ENCODE data around the gene CD55. TPM values are rescaled to one million over a fixed set of nuclear protein-coding genes. Genes with fewer than 3 reads are reported as not detected.
A peak's percentile ranks its signal among the peaks of the same experiment; 100 is the strongest.

Gene CD55
- total RNA-seq, 3 donors from 2014 or later = 103 to 119 (median 103) TPM

DNA sequence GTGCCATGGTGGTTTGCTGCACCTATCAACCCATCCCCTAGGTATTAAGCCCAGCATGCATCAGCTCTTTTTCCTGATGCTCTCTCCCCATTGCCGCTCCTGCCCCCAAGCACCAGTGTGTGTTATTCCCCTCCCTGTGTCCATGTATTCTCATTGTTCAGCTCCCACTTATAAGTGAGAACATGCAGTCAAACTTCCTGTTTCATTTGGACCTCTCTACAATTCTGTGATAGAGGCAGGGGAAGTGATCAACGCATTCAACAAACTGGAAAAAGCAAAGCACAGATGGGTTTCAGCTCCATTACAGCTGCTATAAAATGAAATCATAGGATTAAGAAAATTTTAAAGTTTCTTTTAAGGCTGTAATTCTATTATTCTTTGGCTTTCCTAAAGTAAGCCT, 23.3 kb upstream of the CD55 start:
- Mint-ChIP-seq H3K9me3 (peaks cover 10% of the 10 kb centered on the region), H3K36me3 (ENCODE audit: insufficient read depth) (no peaks in the 10 kb centered on the region), H3K4me1 (ENCODE audit: low read depth) (peaks cover 13% of the 10 kb centered on the region), H3K4me3 (no peak overlapping the region), H3K27me3 (ENCODE audit: low read depth) (peaks cover 2% of the 10 kb centered on the region)
- ATAC-seq (no peak), DNase-seq (no peak)

DNA sequence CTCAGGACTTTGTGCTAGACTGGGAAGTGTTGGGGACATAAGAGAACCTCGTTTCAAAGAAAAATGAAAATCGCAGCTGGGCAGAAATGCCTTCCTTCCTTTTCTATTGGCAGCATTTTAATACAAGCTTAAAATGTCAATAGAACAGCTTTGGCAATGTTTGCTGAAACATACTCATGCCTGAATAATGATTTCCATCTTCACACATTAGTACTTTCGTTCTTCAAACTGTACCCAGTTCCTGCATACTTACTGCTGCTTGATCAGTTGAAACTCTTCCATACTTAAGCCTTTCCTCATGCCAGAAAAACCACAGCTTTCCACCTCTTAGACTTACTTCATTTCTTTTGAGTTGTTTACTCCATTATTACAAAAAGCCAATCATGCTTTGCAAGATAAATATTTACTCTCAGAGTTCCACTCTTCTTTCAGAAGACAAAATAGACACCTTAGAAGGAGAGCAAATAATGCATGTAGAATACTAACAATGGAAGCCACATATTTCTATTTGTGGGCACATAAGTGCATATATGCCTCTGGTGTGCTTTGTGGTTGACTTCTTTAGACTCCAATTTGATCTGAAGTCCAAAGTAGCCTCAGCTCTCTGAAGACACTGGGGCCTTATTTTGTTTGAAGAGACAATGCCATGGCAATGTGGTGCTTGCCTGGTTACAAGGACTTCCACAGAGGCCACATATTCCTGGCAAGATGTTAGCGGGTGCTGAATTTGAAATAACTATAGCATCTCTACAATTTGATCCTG, 22.7 kb upstream of the CD55 start:
- peak in 1 of 2 donors; percentile 69 for ATAC-seq
- Mint-ChIP-seq H3K27me3 (ENCODE audit: low read depth) (peaks cover 2% of the 10 kb centered on the region), H3K9me3 (peaks cover 13% of the 10 kb centered on the region)

DNA sequence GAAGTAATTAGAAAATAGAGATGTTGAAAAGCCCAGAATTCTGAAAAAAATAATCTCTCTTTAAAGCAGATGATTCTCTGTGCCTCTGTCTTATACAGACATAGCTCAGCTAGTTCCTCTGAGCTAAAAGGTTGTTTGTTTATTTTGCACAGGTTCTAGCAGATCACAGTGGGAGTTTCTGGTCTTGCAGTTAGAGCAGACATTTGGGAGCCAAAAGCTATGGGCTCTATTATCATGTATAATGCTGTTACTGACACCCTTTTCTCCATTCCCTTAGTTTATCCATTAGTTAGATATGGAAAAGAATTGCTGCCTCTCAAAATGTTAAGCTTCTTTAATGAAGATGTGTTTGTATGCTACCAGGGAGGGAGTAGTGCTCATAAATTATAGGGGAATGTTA, 20.5 kb upstream of the CD55 start:
- Mint-ChIP-seq H3K9me3 (peaks cover 13% of the 10 kb centered on the region), H3K27me3 (ENCODE audit: low read depth) (peaks cover 2% of the 10 kb centered on the region), H3K4me1 (ENCODE audit: low read depth) (peaks cover 13% of the 10 kb centered on the region), H3K4me3 (no peak overlapping the region), H3K36me3 (ENCODE audit: insufficient read depth) (no peaks in the 10 kb centered on the region)
- no peak for ATAC-seq
- no peak for DNase-seq

More for the DNA sequence above, 22.7 kb upstream of the CD55 start:
- no peak for DNase-seq
- peaks cover 13% of the 10 kb centered on the region for H3K4me1 Mint-ChIP-seq (ENCODE audit: low read depth)
- no peak overlapping the region for H3K4me3 Mint-ChIP-seq
- no peaks in the 10 kb centered on the region for H3K36me3 Mint-ChIP-seq (ENCODE audit: insufficient read depth)

DNA sequence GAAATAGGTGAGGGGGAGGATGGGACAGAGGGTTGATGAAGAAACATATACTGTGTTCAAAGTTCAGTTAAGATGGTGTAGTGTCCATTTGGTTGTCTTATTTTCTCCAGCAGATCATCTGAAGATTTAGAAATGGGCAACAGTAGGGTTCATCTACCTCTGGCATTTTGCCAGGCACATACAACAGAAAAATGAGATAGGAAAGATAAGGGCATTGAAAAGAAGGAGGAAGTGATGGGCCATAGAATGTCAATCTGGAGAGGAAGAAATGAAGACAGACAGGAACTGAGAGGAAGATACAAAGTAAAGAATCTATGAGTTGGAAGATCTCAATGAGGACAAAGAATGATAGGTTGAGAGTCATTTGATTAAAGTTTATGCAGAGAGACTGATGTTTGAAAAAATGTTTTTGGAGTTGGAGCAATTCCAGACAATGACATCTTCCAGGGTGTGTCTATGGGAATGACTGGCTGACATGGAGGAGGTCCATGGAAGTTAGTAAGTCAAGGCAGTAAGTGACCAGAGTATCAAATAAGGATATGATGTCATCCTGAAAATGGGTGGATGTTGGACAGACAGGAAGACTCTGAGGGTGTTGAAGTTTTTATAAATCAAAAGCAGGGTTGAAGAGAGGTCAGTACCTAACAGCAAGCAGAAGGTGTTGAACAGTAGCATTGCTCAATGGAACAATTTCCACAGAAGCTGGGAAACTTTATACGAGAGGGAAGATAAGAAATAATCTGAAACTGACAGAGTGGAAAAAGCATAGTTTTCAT, 18.7 kb upstream of the CD55 start:
- Mint-ChIP-seq H3K36me3 (ENCODE audit: insufficient read depth) (no peaks in the 10 kb centered on the region), H3K27me3 (ENCODE audit: low read depth) (peaks cover 5% of the 10 kb centered on the region), H3K4me3 (no peak overlapping the region), H3K9me3 (peaks cover 13% of the 10 kb centered on the region), H3K4me1 (ENCODE audit: low read depth) (peaks cover 14% of the 10 kb centered on the region)
- ATAC-seq (no peak), DNase-seq (no peak)

DNA sequence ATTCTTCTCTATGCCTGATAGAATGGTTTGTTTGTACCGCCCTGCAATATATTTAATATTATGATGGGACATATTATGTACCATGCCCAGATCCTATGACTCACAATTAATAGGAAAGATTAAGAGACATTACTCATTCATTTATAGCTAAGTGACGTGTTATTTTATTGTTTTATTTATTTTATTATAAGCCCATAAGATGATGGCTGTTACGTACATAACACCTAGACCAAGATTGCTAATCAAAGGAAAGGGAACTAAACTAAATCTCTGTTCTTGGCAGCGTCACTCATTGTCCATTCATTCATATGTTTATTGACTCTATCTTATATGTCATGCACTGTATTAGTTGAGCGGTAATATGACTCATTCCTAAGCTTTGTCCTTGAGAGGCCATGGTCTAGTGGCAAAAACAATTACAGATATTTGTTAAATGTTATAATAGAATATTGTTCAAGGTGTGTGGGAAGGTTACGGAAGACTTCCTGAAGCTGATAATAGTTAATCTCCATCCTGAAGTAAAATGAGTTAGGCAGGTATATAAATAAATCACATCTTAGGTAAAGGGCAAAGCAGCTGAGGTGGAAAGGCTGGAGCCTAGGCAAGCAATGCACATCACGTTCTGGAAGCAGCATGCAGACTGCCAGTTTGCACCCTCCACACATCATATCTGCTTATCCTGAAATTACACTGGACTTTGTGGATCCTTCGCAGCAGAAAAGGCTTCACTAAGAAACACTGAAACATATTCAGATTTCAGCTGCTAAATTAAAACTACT, 16.6 kb upstream of the CD55 start:
- no peak overlapping the region for H3K4me3 Mint-ChIP-seq
- DNase-seq (no peak), ATAC-seq (no peak)
- H3K36me3 Mint-ChIP-seq (ENCODE audit: insufficient read depth) = no peaks in the 10 kb centered on the region
- H3K4me1 Mint-ChIP-seq (ENCODE audit: low read depth) = peaks cover 26% of the 10 kb centered on the region
- peaks cover 13% of the 10 kb centered on the region for H3K9me3 Mint-ChIP-seq
- H3K27me3 Mint-ChIP-seq (ENCODE audit: low read depth) = peaks cover 5% of the 10 kb centered on the region

DNA sequence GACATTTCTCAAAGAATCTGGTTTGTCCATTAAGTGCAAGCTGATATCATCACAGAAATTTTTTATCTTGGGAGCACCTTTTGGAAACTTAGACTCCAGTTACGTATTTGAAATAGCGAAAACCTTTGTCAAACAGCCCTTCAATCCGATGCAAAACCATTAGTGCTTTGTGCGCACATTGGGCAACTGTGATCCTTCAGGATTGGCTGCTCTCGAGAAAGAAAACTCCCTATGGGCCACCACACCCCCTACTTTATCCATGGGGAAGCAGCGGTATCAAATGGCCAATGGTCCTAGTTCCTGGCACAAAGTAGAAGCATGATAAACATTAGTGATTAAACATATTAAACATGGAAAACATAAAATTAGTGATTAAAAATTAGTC, 16.0 kb upstream of the CD55 start:
- Mint-ChIP-seq H3K27me3 (ENCODE audit: low read depth) (peaks cover 5% of the 10 kb centered on the region), H3K36me3 (ENCODE audit: insufficient read depth) (no peaks in the 10 kb centered on the region), H3K4me3 (no peak overlapping the region), H3K9me3 (peaks cover 13% of the 10 kb centered on the region), H3K4me1 (ENCODE audit: low read depth) (peaks cover 29% of the 10 kb centered on the region)
- no peak for DNase-seq
- ATAC-seq = no peak

DNA sequence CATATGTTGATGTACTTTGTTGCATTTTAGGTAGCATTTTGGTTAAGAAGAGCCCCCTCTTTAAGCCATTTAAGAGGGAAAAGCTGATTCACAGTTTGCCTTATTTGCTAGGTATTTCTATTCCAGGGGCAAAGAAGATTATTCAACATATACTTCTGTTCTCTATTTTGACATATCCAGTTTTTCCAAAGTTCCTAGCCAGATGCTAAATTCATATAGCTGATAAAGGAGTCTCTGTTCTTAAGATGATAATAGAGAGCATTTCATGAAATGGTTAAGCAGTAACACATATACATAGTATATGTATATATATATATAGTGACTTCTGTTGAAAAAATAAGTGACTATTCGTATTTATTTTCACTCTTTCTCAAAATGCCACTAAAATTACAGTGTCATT, 15.5 kb upstream of the CD55 start:
- Mint-ChIP-seq H3K4me1 (ENCODE audit: low read depth) (peaks cover 29% of the 10 kb centered on the region), H3K9me3 (peaks cover 13% of the 10 kb centered on the region), H3K27me3 (ENCODE audit: low read depth) (peaks cover 5% of the 10 kb centered on the region), H3K4me3 (no peak overlapping the region), H3K36me3 (ENCODE audit: insufficient read depth) (no peaks in the 10 kb centered on the region)
- DNase-seq = no peak
- ATAC-seq = no peak

DNA sequence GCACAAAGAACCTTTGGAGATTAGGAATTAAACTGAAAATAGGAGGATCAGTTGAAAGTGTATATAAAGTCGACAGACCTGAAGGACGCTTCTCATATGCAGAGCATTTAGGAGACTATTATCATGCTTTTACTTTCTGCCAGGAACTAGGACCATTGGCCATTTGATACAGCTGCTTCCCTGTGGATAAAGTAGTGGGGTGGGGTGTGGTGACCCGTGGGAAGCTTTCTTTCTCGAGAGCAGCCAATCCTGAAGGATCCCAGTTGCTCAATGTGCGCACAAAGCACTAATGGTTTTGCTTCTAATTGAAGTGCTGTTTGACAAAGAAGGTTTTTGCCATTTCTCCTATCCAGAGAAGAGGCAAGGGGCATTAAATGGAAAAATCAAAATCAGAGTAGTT, 14.9 kb upstream of the CD55 start:
- Mint-ChIP-seq H3K4me1 (ENCODE audit: low read depth) (peaks cover 29% of the 10 kb centered on the region), H3K4me3 (no peak overlapping the region), H3K36me3 (ENCODE audit: insufficient read depth) (no peaks in the 10 kb centered on the region), H3K9me3 (peaks cover 13% of the 10 kb centered on the region), H3K27me3 (ENCODE audit: low read depth) (peaks cover 5% of the 10 kb centered on the region)
- DNase-seq (no peak), ATAC-seq (no peak)

DNA sequence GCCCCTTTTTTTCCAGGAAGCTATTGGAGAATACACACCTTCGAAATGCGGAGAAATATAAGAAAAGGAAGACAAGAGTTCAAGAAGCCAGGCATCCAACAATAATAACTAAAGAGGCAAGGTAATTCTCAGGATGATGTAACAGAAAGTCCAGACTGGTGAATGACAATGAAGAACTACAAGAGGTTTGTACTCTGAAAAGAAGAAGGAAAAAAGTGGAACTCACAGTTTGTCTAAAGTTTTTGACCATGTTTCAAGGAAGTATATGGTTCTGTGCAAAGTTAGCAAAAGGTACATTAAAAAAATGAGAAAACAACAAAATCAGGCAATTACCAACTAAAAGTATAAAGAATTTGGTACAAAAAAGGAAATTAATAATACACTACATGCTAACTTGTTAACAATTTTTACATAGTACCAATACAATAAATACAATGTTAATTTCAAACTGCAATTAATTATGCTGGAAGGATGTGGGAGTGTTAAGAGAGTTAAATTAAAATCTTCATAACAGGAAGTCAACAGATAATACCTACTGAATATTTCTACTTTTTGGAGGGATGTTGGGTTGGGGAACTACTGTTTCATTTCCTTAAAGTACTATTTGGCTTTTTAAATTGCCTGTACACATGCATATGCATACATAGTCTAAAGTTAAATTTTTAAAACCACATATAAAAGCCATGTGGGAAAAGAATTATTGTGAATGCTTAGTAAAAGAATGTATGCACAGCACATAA, 12.9 kb upstream of the CD55 start:
- H3K36me3 Mint-ChIP-seq (ENCODE audit: insufficient read depth) = no peaks in the 10 kb centered on the region
- H3K27me3 Mint-ChIP-seq (ENCODE audit: low read depth) = peaks cover 5% of the 10 kb centered on the region
- no peak overlapping the region for H3K4me3 Mint-ChIP-seq

DNA sequence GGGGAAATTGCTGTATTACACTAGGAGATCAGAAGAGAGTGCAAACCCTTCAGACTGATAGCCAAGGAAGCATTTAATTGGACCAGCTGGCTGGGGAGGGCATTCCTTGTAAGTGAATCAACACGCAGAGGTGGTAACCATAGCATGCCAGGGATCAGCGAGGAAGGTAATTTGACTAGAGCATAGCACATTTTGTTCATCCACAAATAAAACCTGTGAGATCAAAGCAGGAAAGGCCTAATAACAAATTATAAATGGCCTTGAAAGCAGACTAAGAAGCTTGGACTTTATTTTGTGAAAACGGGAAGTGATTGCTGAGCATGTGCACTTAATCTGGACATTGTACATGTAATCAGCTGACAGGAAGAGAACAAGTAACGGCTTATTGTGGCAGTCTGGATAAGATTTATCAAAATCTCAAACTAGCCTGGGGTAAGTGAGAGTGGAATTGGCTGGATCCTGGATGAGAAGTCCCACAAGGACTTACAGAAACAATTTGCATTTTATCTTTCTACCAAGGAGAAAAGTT, 11.7 kb upstream of the CD55 start:
- peaks cover 5% of the 10 kb centered on the region for H3K27me3 Mint-ChIP-seq (ENCODE audit: low read depth)
- no peak for ATAC-seq
- no peaks in the 10 kb centered on the region for H3K9me3 Mint-ChIP-seq
- no peaks in the 10 kb centered on the region for H3K36me3 Mint-ChIP-seq (ENCODE audit: insufficient read depth)
- no peak overlapping the region for H3K4me3 Mint-ChIP-seq
- DNase-seq = no peak
- peaks cover 21% of the 10 kb centered on the region for H3K4me1 Mint-ChIP-seq (ENCODE audit: low read depth)

More for the DNA sequence above, 12.9 kb upstream of the CD55 start:
- no peaks in the 10 kb centered on the region for H3K9me3 Mint-ChIP-seq
- peaks cover 21% of the 10 kb centered on the region for H3K4me1 Mint-ChIP-seq (ENCODE audit: low read depth)
- DNase-seq (no peak), ATAC-seq (no peak)

DNA sequence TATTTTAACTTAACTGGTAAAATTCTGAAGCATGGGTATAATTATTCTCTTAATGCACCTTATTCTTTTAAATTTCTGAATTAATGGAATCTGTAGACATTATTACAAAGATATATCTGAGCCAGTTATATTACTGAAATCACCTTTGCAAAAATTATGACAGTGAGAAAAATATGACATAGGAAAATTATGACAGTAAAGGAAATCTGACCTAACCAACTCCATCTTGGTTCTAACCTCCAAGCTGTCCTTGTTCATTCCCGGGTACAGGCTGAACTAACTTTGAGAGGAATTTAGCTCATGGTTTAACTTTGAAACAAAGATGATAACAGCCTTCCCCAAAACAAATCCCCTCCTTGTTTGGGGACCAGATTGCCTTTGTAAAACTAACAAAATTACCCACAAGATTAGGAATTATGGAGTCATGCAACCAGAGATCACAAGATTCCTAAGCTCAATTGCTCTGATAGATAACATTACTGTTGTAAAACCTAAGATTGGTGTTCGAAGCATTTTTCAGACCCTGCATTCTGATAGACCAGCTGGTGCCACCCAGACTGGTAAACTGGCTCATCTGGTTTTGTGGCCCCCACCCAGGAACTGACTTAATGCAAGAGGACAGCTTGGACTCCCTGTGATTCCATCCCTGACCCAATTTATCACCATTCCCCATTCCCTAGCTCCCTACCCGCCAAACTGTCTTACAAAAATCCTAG, 9.4 kb upstream of the CD55 start:
- ATAC-seq (no peak), DNase-seq (no peak)
- Mint-ChIP-seq H3K4me1 (ENCODE audit: low read depth) (peaks cover 24% of the 10 kb centered on the region), H3K36me3 (ENCODE audit: insufficient read depth) (no peaks in the 10 kb centered on the region), H3K4me3 (no peak overlapping the region), H3K9me3 (no peaks in the 10 kb centered on the region), H3K27me3 (ENCODE audit: low read depth) (no peaks in the 10 kb centered on the region)

DNA sequence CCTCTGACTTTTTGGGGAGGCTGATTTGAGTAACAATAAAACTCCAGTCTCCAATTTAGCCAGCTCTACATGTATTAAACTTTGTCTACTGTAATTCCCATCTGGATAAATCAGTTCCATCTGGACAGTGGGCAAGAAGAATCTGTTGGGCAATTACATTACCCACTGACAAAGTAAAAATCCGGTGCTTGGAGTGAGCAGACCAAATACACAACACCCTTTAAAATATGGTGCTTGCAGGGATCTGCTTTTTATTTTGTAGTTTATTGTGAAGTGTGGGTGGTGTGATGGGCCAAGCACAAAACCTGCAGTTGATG, 8.9 kb upstream of the CD55 start:
- no peaks in the 10 kb centered on the region for H3K9me3 Mint-ChIP-seq
- DNase-seq = no peak
- ATAC-seq = no peak
- H3K4me3 Mint-ChIP-seq = no peak overlapping the region
- H3K27me3 Mint-ChIP-seq (ENCODE audit: low read depth) = no peaks in the 10 kb centered on the region
- no peaks in the 10 kb centered on the region for H3K36me3 Mint-ChIP-seq (ENCODE audit: insufficient read depth)
- peaks cover 23% of the 10 kb centered on the region for H3K4me1 Mint-ChIP-seq (ENCODE audit: low read depth)

DNA sequence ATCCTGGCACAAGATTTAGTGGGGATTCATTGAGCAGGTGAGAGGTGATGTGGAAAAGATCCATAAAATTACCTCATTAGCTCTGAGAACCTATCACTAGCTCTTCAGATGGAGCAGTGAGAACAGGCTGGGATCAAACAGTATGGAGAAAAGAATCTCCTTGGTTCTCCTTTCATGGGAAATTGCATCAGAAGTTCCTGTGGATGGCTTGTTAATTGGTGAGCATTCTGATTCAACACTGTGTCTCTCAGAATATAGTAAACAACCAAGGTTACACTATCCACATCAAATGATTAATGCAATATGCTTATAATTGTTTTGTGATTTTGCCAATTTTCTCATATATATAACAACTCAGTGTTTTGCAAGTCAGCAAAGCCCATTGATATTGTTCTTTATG, 8.3 kb upstream of the CD55 start:
- no peak for DNase-seq
- H3K4me3 Mint-ChIP-seq = no peak overlapping the region
- no peaks in the 10 kb centered on the region for H3K9me3 Mint-ChIP-seq
- no peak for ATAC-seq
- H3K36me3 Mint-ChIP-seq (ENCODE audit: insufficient read depth) = no peaks in the 10 kb centered on the region
- H3K4me1 Mint-ChIP-seq (ENCODE audit: low read depth) = peaks cover 26% of the 10 kb centered on the region
- H3K27me3 Mint-ChIP-seq (ENCODE audit: low read depth) = no peaks in the 10 kb centered on the region

Measured in activated T-cell treated with anti-CD3 and anti-CD28 coated beads, Interleukin-2, amount 50 U/mL, for 4 hours (primary cell).